ENCODE measurements around the gene VAMP3.

Gene VAMP3

GRCh38 chr1:7808253-7808844, 37.3 kb downstream of the VAMP3 start:
- no peak overlapping the region for H3K27ac ChIP-seq (ENCODE audit: low read depth, low read length, poor library complexity, severe bottlenecking)
- no peaks in the 10 kb centered on the region for H3K79me2 ChIP-seq (ENCODE audit: insufficient read depth, low read length)
- H3K9me3 ChIP-seq (ENCODE audit: low read length), result no peaks in the 10 kb centered on the region
- H3K27me3 ChIP-seq (ENCODE audit: insufficient read depth, low read length), result no peaks in the 10 kb centered on the region
- TF ChIP-seq CTCF (IDR thresholded peaks at IDR 0.05; ENCODE audit: low read length) (peak; percentile 61; the same call in 1 of the 2 replicates), EZH2 (IDR thresholded peaks at IDR 0.05; ENCODE audit: borderline replicate concordance, low read length) (no peak)
- no peak overlapping the region for H3K9ac ChIP-seq (ENCODE audit: low read length)
- no peak overlapping the region for H3K4me2 ChIP-seq (ENCODE audit: low read length)
- H3F3A ChIP-seq (ENCODE audit: insufficient read depth, low read length), result no peaks in the 10 kb centered on the region
- H3K36me3 ChIP-seq (ENCODE audit: insufficient read depth, low read length), result no peaks in the 10 kb centered on the region
- H4K20me1 ChIP-seq (ENCODE audit: insufficient read depth, low read length), result no peaks in the 10 kb centered on the region
- no peak overlapping the region for H2AFZ ChIP-seq (ENCODE audit: low read length)
- H3K4me3 ChIP-seq (ENCODE audit: low read depth, low read length, poor library complexity, severe bottlenecking), result no peak overlapping the region
- no peaks in the 10 kb centered on the region for H3K4me1 ChIP-seq (ENCODE audit: insufficient read depth, low read length, severe bottlenecking)
- no peaks in the 10 kb centered on the region for H3K9me2 ChIP-seq (ENCODE audit: low read depth, low read length)

DNA sequence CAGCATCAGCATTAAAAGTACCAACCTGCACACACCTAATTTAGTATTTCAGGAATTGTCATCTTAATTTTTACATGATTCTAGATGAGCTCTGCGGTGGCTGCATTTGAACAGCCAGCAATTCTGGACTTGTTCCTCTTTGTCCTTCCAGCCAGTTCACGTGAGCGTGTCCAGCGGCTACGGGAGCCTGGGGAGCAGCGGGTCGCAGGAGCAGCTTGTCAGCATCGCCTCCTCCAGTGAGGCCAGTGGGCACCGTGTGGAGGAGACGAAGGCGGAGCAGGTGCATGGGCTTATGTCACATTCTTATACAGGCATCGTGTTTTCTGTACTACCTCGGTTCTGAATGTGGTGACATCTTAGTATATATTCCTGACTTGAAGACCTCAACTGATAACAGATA, 38.6 kb downstream of the VAMP3 start:
- Histone ChIP-seq H3K4me1 (ENCODE audit: insufficient read depth, low read length, severe bottlenecking) (no peaks in the 10 kb centered on the region), H3K27ac (ENCODE audit: low read depth, low read length, poor library complexity, severe bottlenecking) (no peak overlapping the region), H3K4me2 (ENCODE audit: low read length) (no peak overlapping the region), H3K9ac (ENCODE audit: low read length) (no peak overlapping the region), H3K79me2 (ENCODE audit: insufficient read depth, low read length) (no peaks in the 10 kb centered on the region), H3K9me2 (ENCODE audit: low read depth, low read length) (no peaks in the 10 kb centered on the region), H2AFZ (ENCODE audit: low read length) (no peak overlapping the region), H3F3A (ENCODE audit: insufficient read depth, low read length) (no peaks in the 10 kb centered on the region), H3K27me3 (ENCODE audit: insufficient read depth, low read length) (no peaks in the 10 kb centered on the region), H4K20me1 (ENCODE audit: insufficient read depth, low read length) (no peaks in the 10 kb centered on the region), H3K9me3 (ENCODE audit: low read length) (peaks cover 10% of the 10 kb centered on the region), H3K36me3 (ENCODE audit: insufficient read depth, low read length) (no peaks in the 10 kb centered on the region; the same call in 1 of the 2 replicates), H3K4me3 (ENCODE audit: low read depth, low read length, poor library complexity, severe bottlenecking) (no peak overlapping the region)
- TF ChIP-seq CTCF (IDR thresholded peaks at IDR 0.05; ENCODE audit: low read length), result no peak
- no peak for TF ChIP-seq EZH2 (IDR thresholded peaks at IDR 0.05; ENCODE audit: borderline replicate concordance, low read length)

DNA sequence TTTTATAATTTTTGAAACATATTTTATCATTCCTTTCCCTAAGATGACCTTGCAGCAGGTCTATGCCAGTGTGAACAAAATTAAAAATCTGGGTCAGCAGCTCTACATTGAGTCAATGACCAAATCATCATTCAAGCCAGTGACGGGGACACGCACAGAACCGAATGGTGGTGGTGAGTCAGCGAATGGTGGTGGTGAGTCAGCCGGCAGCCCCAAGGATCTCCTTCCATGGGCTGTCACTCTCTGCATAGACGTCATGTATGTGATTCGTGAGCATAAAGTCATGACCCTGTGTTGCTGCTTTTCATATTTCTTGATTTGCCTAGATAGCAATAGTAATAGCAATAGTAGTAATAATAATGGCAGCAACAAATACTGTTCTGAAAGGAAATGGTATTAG, 39.3 kb downstream of the VAMP3 start:
- no peak overlapping the region for H2AFZ ChIP-seq (ENCODE audit: low read length)
- no peak overlapping the region for H3K4me2 ChIP-seq (ENCODE audit: low read length)
- no peaks in the 10 kb centered on the region for H3F3A ChIP-seq (ENCODE audit: insufficient read depth, low read length)
- H3K4me1 ChIP-seq (ENCODE audit: insufficient read depth, low read length, severe bottlenecking), result no peaks in the 10 kb centered on the region
- H3K4me3 ChIP-seq (ENCODE audit: low read depth, low read length, poor library complexity, severe bottlenecking), result no peak overlapping the region
- no peak for TF ChIP-seq CTCF (IDR thresholded peaks at IDR 0.05; ENCODE audit: low read length)
- no peak for TF ChIP-seq EZH2 (IDR thresholded peaks at IDR 0.05; ENCODE audit: borderline replicate concordance, low read length)
- H3K9me3 ChIP-seq (ENCODE audit: low read length), result peaks cover 10% of the 10 kb centered on the region
- no peaks in the 10 kb centered on the region; the same call in 1 of the 2 replicates for H3K36me3 ChIP-seq (ENCODE audit: insufficient read depth, low read length)
- H3K27me3 ChIP-seq (ENCODE audit: insufficient read depth, low read length), result 0 out of 2 replicates have a peak, but pooled peaks cover 4% of the 10 kb centered on the region
- no peak overlapping the region for H3K27ac ChIP-seq (ENCODE audit: low read depth, low read length, poor library complexity, severe bottlenecking)
- no peak overlapping the region for H3K9ac ChIP-seq (ENCODE audit: low read length)
- no peaks in the 10 kb centered on the region for H4K20me1 ChIP-seq (ENCODE audit: insufficient read depth, low read length)
- no peaks in the 10 kb centered on the region for H3K9me2 ChIP-seq (ENCODE audit: low read depth, low read length)
- H3K79me2 ChIP-seq (ENCODE audit: insufficient read depth, low read length), result no peaks in the 10 kb centered on the region

Measured in OCI-LY1 (cell line).